Right lung (tissue), 5 donors: Measurements from ENCODE around the gene MAP3K10. TPM values are rescaled to one million over a fixed set of nuclear protein-coding genes. Genes with fewer than 3 reads are reported as not detected.
"Not testable (repeated sequence)": the region's sequence is repeated elsewhere in the genome, so short reads cannot be mapped to it uniquely, and the experiment has no call there.

ENCODE experiments used
- DNase-seq, 2 donors: peaks; one replicate each; pipeline ENCODE4 v3.0.0-alpha.2; 2013
- polyA plus RNA-seq, 5 donors: library from polyadenylated mRNA; unstranded; fragments of 120-200 nt; gene quantifications; one replicate each; pipeline versions ENCODE4 v1.2.1 to v1.2.3, GENCODE V29; 2013; ENCODE audit warnings: inconsistent platforms in 1 of 5, low replicate concordance in 1 of 5; ENCODE audit not compliant: insufficient read length in 5 of 5, insufficient read depth in 1 of 5

The MAP3K10 gene
- polyA plus RNA-seq, 5 donors, result 8.4 to 16.9 (median 12.1) TPM

DNA sequence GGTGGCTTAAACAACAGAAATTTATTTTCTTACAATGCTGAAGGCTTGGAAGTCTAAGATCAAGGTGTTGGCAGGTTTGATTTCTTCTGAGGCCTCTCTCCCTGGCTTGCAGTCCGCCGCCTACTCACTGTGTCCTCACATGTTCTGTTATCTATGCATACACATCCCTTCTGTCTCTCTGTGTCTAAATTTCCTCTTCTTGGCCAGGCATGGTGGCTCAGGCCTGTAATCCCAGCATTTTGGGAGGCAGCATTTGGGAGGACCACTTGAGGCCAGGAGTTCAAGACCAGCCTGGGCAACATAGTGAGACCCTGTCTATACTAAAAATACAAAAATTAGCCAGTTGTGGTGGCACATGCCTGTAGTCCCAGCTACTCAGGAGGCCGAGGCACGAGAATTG is 19.9 kb upstream of the MAP3K10 start:
- DNase-seq, result not testable (repeated sequence)

DNA sequence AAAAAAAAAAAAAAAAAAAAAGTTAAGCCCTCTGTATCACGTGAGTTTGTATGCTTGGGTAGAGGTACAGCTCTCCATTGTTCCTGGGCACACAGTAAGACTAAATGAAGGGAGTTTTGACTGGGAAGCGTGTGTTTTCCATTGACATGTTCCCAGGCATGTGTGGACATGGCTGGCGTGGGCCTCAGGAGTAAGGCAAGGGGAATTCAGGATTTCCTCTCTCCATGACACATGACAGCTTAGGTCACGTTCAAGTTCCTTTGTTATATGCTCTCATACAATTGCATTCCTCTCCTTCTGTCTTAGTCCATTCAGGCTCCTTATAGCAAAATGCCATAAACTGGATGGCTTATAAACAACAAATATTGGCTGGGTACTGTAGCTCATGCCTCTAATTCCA is 17.1 kb upstream of the MAP3K10 start:
- DNase-seq, result no peak

DNA sequence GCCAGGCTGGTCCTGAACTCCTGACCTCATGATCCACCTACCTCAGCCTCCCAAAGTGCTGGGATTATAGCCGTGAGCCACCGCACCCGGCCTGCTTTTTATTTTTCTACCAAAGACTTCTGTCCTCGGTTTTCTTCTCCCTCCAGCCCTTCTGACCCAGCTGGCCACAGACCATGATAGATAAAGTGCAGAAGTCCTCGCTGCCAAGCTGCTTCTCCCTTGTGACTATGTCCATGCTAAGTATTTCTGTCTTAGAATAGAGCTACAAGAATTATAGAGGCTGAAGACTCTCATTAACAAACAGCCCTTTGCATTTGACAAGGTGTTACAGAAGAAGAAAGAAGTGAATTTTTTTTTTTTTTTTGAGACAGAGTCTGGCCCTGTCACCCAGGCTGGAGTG is 15.4 kb upstream of the MAP3K10 start:
- DNase-seq, result no peak

DNA sequence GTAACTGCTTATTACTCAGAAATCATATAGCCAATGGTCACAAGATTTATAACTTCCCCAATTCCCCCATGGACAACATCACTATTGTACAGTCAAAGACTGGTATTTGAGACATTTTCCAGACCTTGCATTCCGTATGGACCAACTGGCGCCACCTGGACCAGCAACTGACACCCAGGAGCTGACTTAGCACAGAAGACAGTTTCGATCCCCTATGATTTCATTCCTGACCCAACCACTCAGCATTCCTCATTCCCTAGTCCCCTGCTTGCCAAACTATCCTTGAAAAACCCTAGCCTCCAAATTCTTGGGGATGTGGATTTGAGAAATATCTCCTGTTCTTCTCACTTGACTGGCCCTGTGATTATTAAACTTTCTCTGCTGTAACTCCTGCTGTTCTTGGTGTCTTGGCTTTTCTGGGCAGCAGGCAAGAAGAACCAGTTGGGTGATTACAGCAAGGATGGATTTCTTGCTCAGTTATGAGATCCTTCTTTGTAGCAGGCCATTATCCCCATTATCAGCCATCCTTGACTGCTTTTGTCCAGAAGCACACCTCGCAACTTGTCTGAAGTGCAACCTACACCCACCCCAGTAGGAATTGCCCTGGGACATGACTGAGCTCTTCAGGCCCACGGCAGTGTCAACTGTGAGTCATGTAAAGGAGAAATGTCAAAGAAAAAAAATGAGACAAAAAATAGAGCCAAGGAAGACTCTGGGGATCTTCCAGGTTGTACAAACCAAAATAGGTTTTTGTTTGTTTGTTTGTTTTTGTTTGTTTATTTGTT is 13.7 kb upstream of the MAP3K10 start:
- DNase-seq, result no peak

DNA sequence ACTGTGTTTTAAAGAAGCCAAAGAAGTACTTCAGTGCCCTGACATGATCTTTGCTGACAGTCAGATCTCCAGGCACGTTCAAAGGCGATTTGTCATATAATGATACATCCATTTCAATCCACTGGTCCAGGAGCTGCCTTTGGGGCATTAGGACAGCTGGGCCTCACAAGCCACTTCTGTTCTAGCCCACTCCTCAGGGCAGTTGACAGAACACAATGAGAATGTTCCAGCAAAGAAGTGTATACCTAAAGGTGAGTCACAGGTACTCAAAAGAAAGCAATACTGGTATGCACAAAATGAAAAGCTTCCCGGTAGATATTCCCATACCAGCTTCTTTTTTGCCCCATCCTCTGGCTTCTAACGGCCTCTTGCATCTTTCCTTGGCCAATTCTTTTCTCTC is 12.5 kb upstream of the MAP3K10 start:
- no peak for DNase-seq

DNA sequence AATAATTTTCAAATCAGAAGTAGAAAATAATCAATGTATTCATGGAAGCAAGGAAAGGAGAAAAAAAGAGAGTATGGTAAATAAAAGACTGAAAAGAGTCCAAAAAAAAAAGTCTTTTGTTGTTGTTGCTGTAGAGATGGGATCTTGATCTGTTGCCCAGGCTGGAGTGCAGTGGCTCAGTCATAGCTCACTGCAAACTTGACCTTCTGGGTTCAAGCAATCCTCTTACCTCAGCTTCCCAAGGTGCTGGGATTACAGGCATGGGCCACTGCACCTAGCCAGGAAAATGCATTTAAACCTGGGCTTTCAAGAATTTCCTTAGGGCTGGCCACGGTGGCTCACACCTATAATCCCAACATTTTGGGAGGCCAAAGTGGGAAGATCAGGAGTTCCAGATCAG is 7.0 kb upstream of the MAP3K10 start:
- no peak for DNase-seq

DNA sequence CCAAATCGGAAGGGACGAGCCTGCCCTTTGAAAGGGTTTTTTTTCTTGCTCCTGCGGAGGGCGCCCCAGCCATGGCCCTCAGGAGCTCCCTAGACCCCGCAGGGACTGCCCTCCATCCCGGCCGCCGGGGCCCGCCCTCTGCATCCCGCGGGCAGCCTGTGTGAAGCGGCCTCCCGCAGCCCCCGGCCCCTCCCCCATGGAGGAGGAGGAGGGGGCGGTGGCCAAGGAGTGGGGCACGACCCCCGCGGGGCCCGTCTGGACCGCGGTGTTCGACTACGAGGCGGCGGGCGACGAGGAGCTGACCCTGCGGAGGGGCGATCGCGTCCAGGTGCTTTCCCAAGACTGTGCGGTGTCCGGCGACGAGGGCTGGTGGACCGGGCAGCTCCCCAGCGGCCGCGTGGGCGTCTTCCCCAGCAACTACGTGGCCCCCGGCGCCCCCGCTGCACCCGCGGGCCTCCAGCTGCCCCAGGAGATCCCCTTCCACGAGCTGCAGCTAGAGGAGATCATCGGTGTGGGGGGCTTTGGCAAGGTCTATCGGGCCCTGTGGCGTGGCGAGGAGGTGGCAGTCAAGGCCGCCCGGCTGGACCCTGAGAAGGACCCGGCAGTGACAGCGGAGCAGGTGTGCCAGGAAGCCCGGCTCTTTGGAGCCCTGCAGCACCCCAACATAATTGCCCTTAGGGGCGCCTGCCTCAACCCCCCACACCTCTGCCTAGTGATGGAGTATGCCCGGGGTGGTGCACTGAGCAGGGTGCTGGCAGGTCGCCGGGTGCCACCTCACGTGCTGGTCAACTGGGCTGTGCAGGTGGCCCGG is 815 bp downstream of the MAP3K10 start:
- peak in 1 of 2 donors; percentile 11 for DNase-seq

DNA sequence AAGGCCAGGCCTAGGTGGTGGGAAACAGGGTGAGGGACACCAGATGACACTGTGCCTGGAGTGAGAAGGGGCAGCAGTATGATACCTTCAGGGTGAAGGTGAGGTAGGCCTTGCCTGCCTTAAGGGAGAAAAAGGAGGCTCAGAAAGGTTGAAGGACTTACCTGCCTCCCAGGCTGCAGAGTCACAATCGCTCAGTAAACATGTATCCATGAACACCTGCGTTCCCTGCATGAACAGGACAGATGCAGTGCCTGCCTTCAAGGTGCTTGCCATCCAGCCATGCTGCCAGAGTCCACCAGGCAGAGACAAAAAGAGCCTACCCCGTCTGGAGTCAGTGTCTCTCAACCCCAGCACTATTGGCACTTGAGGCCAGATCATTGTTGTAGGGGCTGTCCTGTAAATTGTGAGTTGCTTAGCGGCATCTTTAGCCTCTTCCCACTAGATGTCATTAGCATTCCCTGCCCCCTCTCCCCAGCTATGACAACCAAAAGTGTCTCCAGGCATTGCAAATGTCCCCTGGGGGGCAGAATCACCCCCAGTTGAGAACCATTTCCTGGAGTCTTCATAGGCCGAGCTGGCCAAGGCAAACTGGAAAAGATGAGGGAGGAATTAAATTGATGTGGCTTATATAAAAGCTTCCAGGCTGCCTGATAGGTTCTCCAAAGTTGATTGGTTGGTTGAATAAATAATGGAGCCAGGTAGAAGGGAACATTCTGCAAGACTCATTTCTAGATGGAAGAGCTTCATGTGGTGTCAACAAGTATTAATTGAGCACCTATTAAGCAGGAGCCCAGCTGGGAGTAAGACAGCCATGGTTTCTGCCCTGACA is 1.7 kb downstream of the MAP3K10 start:
- DNase-seq, result no peak

DNA sequence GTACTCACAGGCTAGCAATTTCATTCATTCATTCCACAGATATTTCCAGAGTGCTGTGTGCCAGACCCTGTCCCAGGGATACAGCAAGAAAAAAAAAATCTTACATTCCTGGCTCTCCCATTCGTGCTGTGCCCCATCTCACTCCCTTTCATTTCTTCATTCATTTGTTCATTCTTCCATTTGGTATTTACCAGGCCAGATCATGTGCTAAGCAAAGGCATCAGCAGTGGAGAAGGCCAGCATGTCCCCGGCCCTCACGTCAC is 2.3 kb downstream of the MAP3K10 start:
- no peak for DNase-seq

DNA sequence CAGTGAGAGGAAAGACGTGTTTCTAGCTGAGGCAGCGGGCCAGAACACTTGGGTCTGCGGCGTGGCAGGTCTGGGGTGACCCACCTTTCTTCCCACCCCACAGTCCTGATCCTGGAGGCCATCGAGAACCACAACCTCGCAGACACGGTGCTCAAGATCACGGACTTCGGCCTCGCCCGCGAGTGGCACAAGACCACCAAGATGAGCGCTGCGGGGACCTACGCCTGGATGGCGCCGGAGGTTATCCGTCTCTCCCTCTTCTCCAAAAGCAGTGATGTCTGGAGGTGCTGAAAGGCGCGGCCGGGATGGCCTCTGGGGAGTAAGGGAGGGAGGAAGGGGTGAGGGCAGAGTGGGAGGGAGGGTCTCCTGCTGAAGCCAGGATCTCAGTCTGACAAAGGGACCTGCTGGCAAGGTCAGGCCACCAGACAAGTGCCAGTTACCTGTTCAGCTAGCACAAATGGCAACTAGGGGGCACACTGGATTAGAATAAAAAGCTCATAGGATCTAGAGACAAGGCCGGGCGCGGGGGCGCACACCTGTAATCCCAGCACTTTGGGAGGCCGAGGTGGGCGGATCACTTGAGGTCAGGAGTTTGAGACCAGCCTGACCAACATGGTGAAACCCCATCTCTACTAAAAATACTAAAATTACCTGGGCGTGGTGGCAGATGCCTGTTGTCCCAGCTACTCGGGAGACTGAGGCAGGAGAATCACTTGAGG is 7.2 kb downstream of the MAP3K10 start:
- DNase-seq, result no peak

DNA sequence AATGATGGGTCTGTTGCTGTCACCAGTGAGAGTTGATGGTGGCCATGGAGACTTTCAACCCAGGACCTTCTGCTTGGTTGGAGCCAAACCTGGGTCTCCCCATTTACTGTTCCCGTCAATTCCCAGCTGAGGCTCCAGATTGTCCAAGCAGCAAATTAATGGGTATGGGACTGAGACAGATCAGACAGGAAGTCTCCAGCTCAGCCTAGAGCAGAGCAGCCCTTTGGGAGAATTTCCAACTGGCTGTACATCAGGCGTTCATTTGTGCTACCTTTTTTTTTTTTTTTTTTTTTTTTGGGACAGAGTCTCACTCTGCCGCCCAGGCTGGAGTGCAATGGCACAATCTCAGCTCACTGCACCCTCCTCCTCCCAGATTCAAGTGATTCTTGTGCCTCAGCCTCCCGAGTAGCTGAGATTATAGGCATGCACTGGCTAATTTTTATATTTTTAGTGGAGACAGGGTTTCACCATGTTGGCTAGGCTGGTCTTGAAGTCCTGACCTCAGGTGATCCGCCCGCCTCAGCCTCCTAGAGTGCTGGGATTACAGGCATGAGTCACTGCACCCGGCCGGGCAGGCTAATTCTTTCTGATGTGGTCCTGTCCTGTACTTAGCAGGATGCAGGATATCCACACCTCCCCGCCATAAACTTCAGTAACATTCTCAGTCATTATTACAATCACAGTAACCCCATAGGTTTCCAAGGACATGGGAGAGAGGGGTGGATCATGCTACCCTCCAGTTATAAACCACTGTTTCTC is 9.3 kb downstream of the MAP3K10 start:
- DNase-seq, result no peak

DNA sequence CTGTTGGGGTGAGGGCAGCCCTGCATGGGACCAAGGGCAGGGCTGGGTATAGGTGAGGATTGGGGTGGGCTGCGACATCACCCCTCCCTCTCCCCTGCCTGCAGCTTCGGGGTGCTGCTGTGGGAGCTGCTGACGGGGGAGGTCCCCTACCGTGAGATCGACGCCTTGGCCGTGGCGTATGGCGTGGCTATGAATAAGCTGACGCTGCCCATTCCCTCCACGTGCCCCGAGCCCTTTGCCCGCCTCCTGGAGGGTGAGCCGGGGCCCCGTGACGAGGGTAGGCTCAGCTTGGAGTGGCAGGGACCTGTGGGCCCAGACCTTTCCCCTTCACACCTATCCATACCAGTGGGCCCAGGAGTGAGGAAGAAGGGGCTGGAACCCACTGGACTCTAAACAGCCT is 13.2 kb downstream of the MAP3K10 start:
- DNase-seq, result no peak

DNA sequence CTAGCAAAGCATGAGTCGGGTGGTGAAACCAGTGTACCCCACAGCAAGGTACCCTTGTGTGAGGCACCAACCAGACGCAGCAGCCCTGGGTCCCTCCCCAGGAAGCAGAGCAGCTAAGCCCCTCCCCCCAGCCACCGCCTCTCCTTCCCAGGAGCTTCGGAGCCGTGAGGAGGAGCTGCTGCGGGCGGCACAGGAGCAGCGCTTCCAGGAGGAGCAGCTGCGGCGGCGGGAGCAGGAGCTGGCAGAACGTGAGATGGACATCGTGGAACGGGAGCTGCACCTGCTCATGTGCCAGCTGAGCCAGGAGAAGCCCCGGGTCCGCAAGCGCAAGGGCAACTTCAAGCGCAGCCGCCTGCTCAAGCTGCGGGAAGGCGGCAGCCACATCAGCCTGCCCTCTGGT is 14.5 kb downstream of the MAP3K10 start:
- DNase-seq, result no peak

DNA sequence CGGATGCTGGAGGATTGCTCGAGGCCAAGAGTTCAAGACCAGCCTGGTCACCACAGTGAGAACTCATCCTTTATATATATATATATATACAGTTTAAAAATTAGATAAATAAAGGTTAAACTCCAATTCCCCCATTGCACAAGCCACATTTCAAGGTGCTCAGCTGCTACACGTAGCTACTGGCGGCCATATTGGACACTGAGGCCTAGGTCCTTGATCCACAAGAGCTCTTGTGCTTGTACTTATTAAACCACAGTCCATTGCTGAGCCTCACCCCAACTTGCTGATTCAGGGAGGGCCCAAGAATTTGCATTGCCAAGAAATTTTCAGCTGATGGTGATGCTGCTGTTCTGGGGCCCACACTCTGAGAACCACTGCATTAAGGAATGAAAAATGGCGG is 17.4 kb downstream of the MAP3K10 start:
- DNase-seq, result no peak

DNA sequence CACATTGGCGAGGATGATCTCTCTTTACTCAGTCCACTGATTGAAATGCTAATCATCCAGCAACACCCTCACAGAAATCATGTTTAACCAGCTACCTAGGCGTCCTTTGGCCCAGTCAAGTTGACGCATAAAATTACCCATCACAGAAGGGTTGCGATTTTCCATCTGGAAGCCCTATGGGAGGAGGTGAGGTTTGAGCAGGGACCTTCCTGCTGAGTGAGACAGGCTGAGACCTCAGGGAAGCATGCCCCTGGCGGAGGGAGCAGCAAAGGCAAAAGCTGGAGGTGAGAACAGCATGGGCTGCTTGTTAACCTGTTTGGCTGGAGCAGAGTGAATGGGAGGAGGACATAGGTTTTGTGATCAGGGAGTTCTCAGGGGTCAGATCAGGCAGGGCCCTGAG is 19.7 kb downstream of the MAP3K10 start:
- no peak for DNase-seq

DNA sequence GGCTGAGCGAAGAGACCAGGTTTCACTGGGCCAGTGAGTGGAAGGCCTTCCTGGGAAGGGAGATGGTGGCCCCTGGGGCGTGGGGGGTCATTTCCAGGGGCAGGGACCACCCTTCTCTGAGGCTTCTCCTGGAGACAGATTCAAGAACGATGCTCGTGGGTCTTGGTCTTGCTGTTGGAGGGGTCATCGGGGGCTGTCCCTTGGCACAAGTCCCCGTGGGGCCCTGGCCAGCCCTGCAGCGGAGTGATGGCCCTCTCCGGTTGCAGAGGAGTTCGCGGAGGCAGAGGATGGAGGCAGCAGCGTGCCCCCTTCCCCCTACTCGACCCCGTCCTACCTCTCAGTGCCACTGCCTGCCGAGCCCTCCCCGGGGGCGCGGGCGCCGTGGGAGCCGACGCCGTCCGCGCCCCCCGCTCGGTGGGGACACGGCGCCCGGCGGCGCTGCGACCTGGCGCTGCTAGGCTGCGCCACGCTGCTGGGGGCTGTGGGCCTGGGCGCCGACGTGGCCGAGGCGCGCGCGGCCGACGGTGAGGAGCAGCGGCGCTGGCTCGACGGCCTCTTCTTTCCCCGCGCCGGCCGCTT is 22.1 kb downstream of the MAP3K10 start:
- DNase-seq, result no peak

DNA sequence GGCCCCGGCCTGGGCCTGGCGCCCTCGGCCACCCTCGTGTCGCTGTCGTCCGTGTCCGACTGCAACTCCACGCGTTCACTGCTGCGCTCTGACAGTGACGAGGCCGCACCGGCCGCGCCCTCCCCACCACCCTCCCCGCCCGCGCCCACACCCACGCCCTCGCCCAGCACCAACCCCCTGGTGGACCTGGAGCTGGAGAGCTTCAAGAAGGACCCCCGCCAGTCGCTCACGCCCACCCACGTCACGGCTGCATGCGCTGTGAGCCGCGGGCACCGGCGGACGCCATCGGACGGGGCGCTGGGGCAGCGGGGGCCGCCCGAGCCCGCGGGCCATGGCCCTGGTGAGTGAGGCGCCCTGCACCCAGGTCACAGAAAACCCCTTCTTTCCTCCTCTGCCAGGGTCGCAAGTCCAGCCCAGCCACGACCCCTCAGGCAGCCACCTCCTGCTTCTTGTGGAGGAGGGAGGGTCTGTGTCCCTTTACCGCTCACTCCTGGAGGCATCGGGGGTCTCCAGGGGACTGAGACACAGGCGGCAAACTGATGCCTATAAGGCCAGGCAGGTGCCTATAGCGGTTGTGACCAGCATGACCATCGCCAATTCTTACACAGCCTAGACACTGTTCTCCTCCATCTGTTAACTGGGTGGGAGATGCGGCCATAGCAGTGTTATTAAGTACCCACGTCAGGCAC is 22.8 kb downstream of the MAP3K10 start:
- no peak for DNase-seq

DNA sequence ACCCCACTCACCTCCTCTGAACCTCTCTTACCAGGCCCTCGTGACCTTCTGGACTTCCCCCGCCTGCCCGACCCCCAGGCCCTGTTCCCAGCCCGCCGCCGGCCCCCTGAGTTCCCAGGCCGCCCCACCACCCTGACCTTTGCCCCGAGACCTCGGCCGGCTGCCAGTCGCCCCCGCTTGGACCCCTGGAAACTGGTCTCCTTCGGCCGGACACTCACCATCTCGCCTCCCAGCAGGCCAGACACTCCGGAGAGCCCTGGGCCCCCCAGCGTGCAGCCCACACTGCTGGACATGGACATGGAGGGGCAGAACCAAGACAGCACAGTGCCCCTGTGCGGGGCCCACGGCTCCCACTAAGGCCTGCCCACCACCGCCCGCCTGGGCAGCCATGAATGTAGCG is 23.7 kb downstream of the MAP3K10 start:
- DNase-seq, result no peak

DNA sequence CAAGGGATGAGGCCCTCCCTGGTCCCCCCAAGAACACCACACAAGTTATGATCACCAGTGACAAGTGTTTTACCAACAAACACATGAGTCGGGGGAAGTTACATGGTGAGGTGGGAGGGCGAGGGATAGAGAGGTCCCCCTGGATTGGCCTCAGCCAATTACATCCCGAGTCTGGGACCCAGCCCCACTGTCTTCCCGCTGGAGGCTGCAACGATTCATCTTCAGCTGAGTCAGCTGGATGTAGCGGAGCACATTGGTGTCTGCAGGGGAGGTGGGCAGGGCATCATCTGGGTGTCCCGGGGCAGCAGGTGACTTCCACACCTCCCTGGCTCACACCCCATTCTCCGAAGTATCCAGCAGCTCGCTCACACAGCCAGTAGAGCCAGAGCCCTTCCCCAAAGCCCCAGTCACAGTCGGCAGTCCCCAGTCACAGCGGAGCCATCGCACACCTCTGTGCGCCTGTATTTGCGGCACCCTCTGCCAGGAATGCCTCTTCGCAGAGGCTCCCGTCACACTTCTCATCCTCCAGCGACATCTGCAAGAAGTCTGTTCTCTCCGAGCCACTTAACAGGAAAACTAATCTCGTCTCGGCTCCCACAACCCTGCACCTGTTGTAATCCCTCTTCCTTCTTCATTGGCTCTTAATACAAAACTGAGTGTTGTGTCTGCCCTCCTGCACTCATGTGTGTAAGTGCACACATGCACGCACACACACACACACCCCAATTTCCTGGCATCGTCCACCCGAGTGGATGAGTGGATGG is 25.0 kb downstream of the MAP3K10 start:
- DNase-seq, result no peak

DNA sequence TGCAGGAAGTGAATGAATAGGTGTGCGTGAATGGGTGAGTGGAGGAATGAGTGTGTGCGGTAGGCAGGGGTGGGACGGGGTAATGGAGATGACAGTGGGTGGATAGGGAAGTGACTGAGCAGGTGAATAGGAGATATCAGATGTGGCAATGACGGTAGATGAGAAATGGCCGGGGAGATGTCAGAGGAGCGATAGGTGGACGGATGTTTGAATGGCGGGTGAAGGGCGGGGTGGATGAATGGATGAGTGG is 25.5 kb downstream of the MAP3K10 start:
- DNase-seq, result no peak
